Ovary (tissue), 9 donors: Measurements from ENCODE around the gene FTO. TPM values are rescaled to one million over a fixed set of nuclear protein-coding genes. Genes with fewer than 3 reads are reported as not detected.

ENCODE experiments used
- DNase-seq, 5 donors: peaks; one replicate each; pipeline ENCODE4 v3.0.0-alpha.2; 2019 to 2020
- H3K27ac ChIP-seq, 2 donors: fragments of 200-600 bp; one replicate each; pipeline versions ENCODE4 v1.5.1 to v1.8.0; 2019 to 2022
- H3K27me3 ChIP-seq: fragments of 200-600 bp; one replicate; pipeline ENCODE4 v1.8.0; 2022
- H3K36me3 ChIP-seq: fragments of 200-600 bp; sonication (generic); one replicate; pipeline ENCODE4 v1.5.1; 2019
- H3K4me1 ChIP-seq: one replicate; pipeline ENCODE4 v1.8.1; 2013; ENCODE audit warnings: mild to moderate bottlenecking, moderate library complexity; ENCODE audit not compliant: insufficient read depth
- H3K4me3 ChIP-seq: fragments of 200-600 bp; sonication (generic); one replicate; pipeline ENCODE4 v1.5.1; 2017
- H3K9me3 ChIP-seq, 2 donors: fragments of 200-600 bp in 1 of 2; sonication (generic) in 1 of 2; one replicate each; pipeline versions ENCODE4 v1.5.1 to v1.8.1; 2013 to 2019; ENCODE audit warnings: mild to moderate bottlenecking in 1 of 2, moderate library complexity in 1 of 2
- CTCF ChIP-seq, 3 donors: fragments of 450-650 bp in 2 of 3; fragments of 200-600 bp in 1 of 3; IDR thresholded peaks; one replicate each; pipeline versions ENCODE4 v1.5.1 to v1.8.0; 2016 to 2022; ENCODE audit warnings: antibody characterized with exemption in 3 of 3, mild to moderate bottlenecking in 1 of 3
- EP300 ChIP-seq: sonication (generic); formaldehyde crosslinking; IDR thresholded peaks from one replicate; pipeline ENCODE4 v1.6.1; 2017; ENCODE audit warnings: antibody characterized with exemption
- POLR2A ChIP-seq: fragments of 450-650 bp; IDR thresholded peaks from one replicate; pipeline ENCODE4 v1.6.1; 2017; ENCODE audit warnings: antibody characterized with exemption, mild to moderate bottlenecking, moderate library complexity
- WGBS, 3 donors: extraction: QIAGEN DNeasy Blood & Tissue Kit in 1 of 3; methylation state at CpG; one replicate each; pipeline versions ENCODE4 v1.1.5 to v1.1.7; 2013 to 2017; 5-methylcytosine and 5-hydroxymethylcytosine counted together
- intact Hi-C, 4 donors: fragments of 100-400 bp; cut with DNase I; formaldehyde crosslinking; loops; one replicate each; pipeline versions ENCODE4 v1.11.0 to v1.15.1; 2022 to 2023
- polyA plus RNA-seq, 2 donors: library from polyadenylated mRNA; stranded (reverse); fragments of 200-250 nt in 1 of 2; fragments of 350-450 nt in 1 of 2; fragmentation: Illumina TruSeq in 1 of 2; extraction: RNeasy Lipid Tissue Mini Kit (QIAGEN cat#74804) in 1 of 2; gene quantifications; one replicate each; pipeline ENCODE4 v1.2.3, GENCODE V29; 2013 to 2014
- total RNA-seq, 7 donors: library from RNA; depleted of rRNA in 2 of 7; stranded (reverse); fragments of >200 nt in 2 of 7; fragmentation: NEBNext Ultra II Directional in 3 of 7; extraction: Animal tissue kit (Norgen Biotek cat#: 25700) in 3 of 7; gene quantifications; one replicate each; pipeline versions ENCODE4 v1.1.0 to v1.2.4, GENCODE V29; 2016 to 2023
- donor health status: DM: no; HTN: no; CAD: no; lungs with moderate emphysema.
- donor health status: DM: no; HTN: no; CAD: no.
- donor health status: Bipolar disorder and iron deficiency.
- donor health status: DM: yes; HTN: yes; CAD: no.
- donor health status: DM: no; HTN: no; CAD: no.
- donor health status: DM: yes; HTN: yes; CAD: no.

Gene FTO
- total and polyA plus RNA-seq, 9 donors, result 43.6 to 128 (median 91.4) TPM

GRCh38 chr16:53704445-53704813, 473 bp downstream of the FTO start:
- Histone ChIP-seq H3K36me3 (no peaks in the 10 kb centered on the region), H3K9me3 (no peaks in the 10 kb centered on the region), H3K27me3 (no peaks in the 10 kb centered on the region), H3K4me3 (peak overlapping the region; percentile 41), H3K27ac (peak overlapping the region in 1 of 2 donors; percentile 29), H3K4me1 (peaks cover 4% of the 10 kb centered on the region)
- DNase-seq, result no peak
- 3 to 8% (median 3%) methylated on average over 6 of the region's 6 CpGs for WGBS, 3 donors
- intact Hi-C loops, result no loop called here
- TF ChIP-seq EP300 (no peak), POLR2A (no peak), CTCF (IDR thresholded peaks at IDR 0.05) (no peak)

GRCh38 chr16:53707671-53708070, 3.7 kb downstream of the FTO start:
- intact Hi-C loops, result no loop called here
- TF ChIP-seq POLR2A (no peak), EP300 (no peak), CTCF (IDR thresholded peaks at IDR 0.05) (no peak)
- Histone ChIP-seq H3K36me3 (no peaks in the 10 kb centered on the region), H3K9me3 (no peaks in the 10 kb centered on the region), H3K4me1 (peaks cover 4% of the 10 kb centered on the region), H3K27ac (no peak overlapping the region), H3K27me3 (no peaks in the 10 kb centered on the region), H3K4me3 (no peak overlapping the region)
- no peak for DNase-seq
- WGBS, 3 donors, result 83 to 87% (median 85%) methylated on average over 3 of the region's 3 CpGs

- Histone ChIP-seq H3K4me3 (no peak overlapping the region), H3K4me1 (peaks cover 4% of the 10 kb centered on the region), H3K27me3 (no peaks in the 10 kb centered on the region), H3K9me3 (no peaks in the 10 kb centered on the region), H3K36me3 (no peaks in the 10 kb centered on the region), H3K27ac (no peak overlapping the region)
- 90 to 94% (median 90%) methylated on average over 2 of the region's 2 CpGs for WGBS, 3 donors
- DNase-seq, result no peak
- intact Hi-C loops, result no loop called here
- TF ChIP-seq CTCF (IDR thresholded peaks at IDR 0.05), result no peak
- no peak for TF ChIP-seq POLR2A
- no peak for TF ChIP-seq EP300
Measured at GRCh38 chr16:53708490-53708889, 4.5 kb downstream of the FTO start.

GRCh38 chr16:53711390-53711789, 7.4 kb downstream of the FTO start:
- Histone ChIP-seq H3K27me3 (no peaks in the 10 kb centered on the region), H3K4me1 (peaks cover 2% of the 10 kb centered on the region), H3K27ac (no peak overlapping the region), H3K9me3 (no peaks in the 10 kb centered on the region), H3K36me3 (no peaks in the 10 kb centered on the region), H3K4me3 (no peak overlapping the region)
- intact Hi-C loops, result no loop called here
- TF ChIP-seq POLR2A, result no peak
- TF ChIP-seq CTCF (IDR thresholded peaks at IDR 0.05), result no peak
- TF ChIP-seq EP300, result no peak
- DNase-seq, result no peak
- 70 to 93% (median 85%) methylated on average over 3 of the region's 3 CpGs for WGBS, 3 donors

GRCh38 chr16:53712065-53712464, 8.1 kb downstream of the FTO start:
- no peaks in the 10 kb centered on the region for H3K9me3 ChIP-seq

More at GRCh38 chr16:53712065-53712464, 8.1 kb downstream of the FTO start:
- intact Hi-C loops, result no loop called here
- Histone ChIP-seq H3K27me3 (no peaks in the 10 kb centered on the region), H3K4me1 (peaks cover 2% of the 10 kb centered on the region), H3K4me3 (no peak overlapping the region), H3K27ac (no peak overlapping the region), H3K36me3 (no peaks in the 10 kb centered on the region)
- DNase-seq, result no peak
- TF ChIP-seq CTCF (IDR thresholded peaks at IDR 0.05), result no peak
- TF ChIP-seq POLR2A, result no peak
- no peak for TF ChIP-seq EP300
- 96 to 98% (median 98%) methylated on average over 2 of the region's 2 CpGs for WGBS, 3 donors
